HFFc6 (cell line): Measurements from ENCODE around the gene FASTKD3. TPM values are rescaled to one million over a fixed set of nuclear protein-coding genes. Genes with fewer than 3 reads are reported as not detected.

Experiments used
- DNase-seq: peaks from one replicate; pipeline ENCODE4 v3.0.0-alpha.2; 2018
- H3K27ac Mint-ChIP-seq: 2 replicates; pipeline ENCODE4 v1.8.0; 2020; ENCODE audit warnings: mild to moderate bottlenecking, mixed read lengths
- H3K27me3 Mint-ChIP-seq: 2 replicates; pipeline ENCODE4 v1.8.0; 2021; ENCODE audit warnings: mild to moderate bottlenecking, moderate library complexity, mixed read lengths; ENCODE audit not compliant: insufficient read depth
- H3K36me3 Mint-ChIP-seq: 2 replicates; pipeline ENCODE4 v1.8.0; 2021; ENCODE audit warnings: low read depth, mixed read lengths
- H3K4me1 Mint-ChIP-seq: 2 replicates; pipeline ENCODE4 v1.8.0; 2020; ENCODE audit warnings: low read depth, mixed read lengths
- H3K4me3 Mint-ChIP-seq: 2 replicates; pipeline ENCODE4 v1.8.0; 2020; ENCODE audit warnings: mild to moderate bottlenecking, moderate library complexity, mixed read lengths
- H3K9me3 Mint-ChIP-seq: 2 replicates; pipeline ENCODE4 v1.8.0; 2020; ENCODE audit warnings: mild to moderate bottlenecking, mixed read lengths
- CTCF ChIP-seq: fragments of 200-600 bp; sonication (generic); IDR thresholded peaks from 2 replicates; pipeline ENCODE4 v1.5.0; 2021; ENCODE audit warnings: antibody characterized with exemption, mild to moderate bottlenecking
- total RNA-seq, 6 experiments: library from RNA; stranded (reverse); fragmentation: NEBNext Ultra II Directional; extraction: Animal tissue kit (Norgen Biotek cat#: 25700); gene quantifications; 2 replicates in 1 of 6; 3 replicates in 5 of 6; pipeline ENCODE4 v1.2.3, GENCODE V29; 2021

The FASTKD3 gene
- total RNA-seq, 6 experiments from 2014 or later: 6.6 to 8.5 (median 7.9) TPM

GRCh38 chr5:7908317-7908716 lies 39.5 kb upstream of the FASTKD3 start:
- Mint-ChIP-seq H3K9me3 (peaks cover 28% of the 10 kb centered on the region), H3K27me3 (no peaks in the 10 kb centered on the region), H3K4me3 (no peak overlapping the region), H3K4me1 (peaks cover 15% of the 10 kb centered on the region), H3K36me3 (peaks cover 67% of the 10 kb centered on the region), H3K27ac (no peak overlapping the region)
- TF ChIP-seq CTCF: no peak
- DNase-seq: no peak

GRCh38 chr5:7907612-7908011 lies 38.8 kb upstream of the FASTKD3 start:
- no peak for DNase-seq
- H3K27me3 Mint-ChIP-seq: no peaks in the 10 kb centered on the region
- H3K9me3 Mint-ChIP-seq: peaks cover 21% of the 10 kb centered on the region

GRCh38 chr5:7904170-7904569 lies 35.3 kb upstream of the FASTKD3 start:
- H3K9me3 Mint-ChIP-seq: peaks cover 13% of the 10 kb centered on the region
- H3K27me3 Mint-ChIP-seq: peaks cover 2% of the 10 kb centered on the region; the same call in 1 of the 2 replicates
- H3K4me3 Mint-ChIP-seq: no peak overlapping the region; the same call in 1 of the 2 replicates
- TF ChIP-seq CTCF: 0 out of 2 replicates have a peak, but pooled peaks have one; percentile 16
- peak overlapping the region; percentile 50 for H3K27ac Mint-ChIP-seq
- peak; percentile 79 for DNase-seq
- H3K4me1 Mint-ChIP-seq: peaks cover 32% of the 10 kb centered on the region
- H3K36me3 Mint-ChIP-seq: peaks cover 59% of the 10 kb centered on the region

More at GRCh38 chr5:7907612-7908011, 38.8 kb upstream of the FASTKD3 start:
- Mint-ChIP-seq H3K4me1 (peaks cover 21% of the 10 kb centered on the region), H3K4me3 (no peak overlapping the region), H3K36me3 (peaks cover 65% of the 10 kb centered on the region), H3K27ac (no peak overlapping the region)
- no peak for TF ChIP-seq CTCF

GRCh38 chr5:7902666-7903625 lies 34.1 kb upstream of the FASTKD3 start:
- Mint-ChIP-seq H3K4me1 (peaks cover 32% of the 10 kb centered on the region), H3K4me3 (no peak overlapping the region; the same call in 1 of the 2 replicates), H3K27ac (peak overlapping the region; percentile 50), H3K9me3 (peaks cover 4% of the 10 kb centered on the region), H3K36me3 (peaks cover 59% of the 10 kb centered on the region), H3K27me3 (peaks cover 2% of the 10 kb centered on the region; the same call in 1 of the 2 replicates)
- DNase-seq: no peak
- TF ChIP-seq CTCF: no peak

GRCh38 chr5:7902201-7902600 lies 33.4 kb upstream of the FASTKD3 start:
- H3K27me3 Mint-ChIP-seq: peaks cover 2% of the 10 kb centered on the region; the same call in 1 of the 2 replicates
- peaks cover 53% of the 10 kb centered on the region for H3K36me3 Mint-ChIP-seq
- peaks cover 34% of the 10 kb centered on the region for H3K4me1 Mint-ChIP-seq
- no peaks in the 10 kb centered on the region for H3K9me3 Mint-ChIP-seq
- DNase-seq: no peak
- H3K4me3 Mint-ChIP-seq: no peak overlapping the region
- no peak for TF ChIP-seq CTCF
- peak overlapping the region; percentile 15; the same call in 1 of the 2 replicates for H3K27ac Mint-ChIP-seq
